GM13977 (cell line): ENCODE results near the gene ST7.

ENCODE experiments used
- DNase-seq: peaks from one replicate; pipeline ENCODE4 v3.0.0; 2012; ENCODE audit warnings: low spot score
- CTCF ChIP-seq: IDR thresholded peaks from 2 replicates; pipeline ENCODE4 v1.5.1; 2012; ENCODE audit warnings: mild to moderate bottlenecking, control low read depth; ENCODE audit not compliant: insufficient read depth; ENCODE audit errors: extremely low read depth, missing control alignments
- in situ Hi-C: fragments of 300-500 bp; cut with MboI; formaldehyde crosslinking; loops from one replicate; pipeline ENCODE4 v1.12.0; 2022; ENCODE audit warnings: low sequenced_read_pairs, low pct_unique_long_range_greater_than_20kb, mixed read lengths, inconsistent platforms; ENCODE audit not compliant: unreplicated experiment

ST7 gene

GRCh38 chr7:117273325-117273724, 320.0 kb downstream of the ST7 start:
- no peak for TF ChIP-seq CTCF
- DNase-seq, result no peak
- in situ Hi-C loops, result no loop called here

GRCh38 chr7:117273814-117274225, 320.5 kb downstream of the ST7 start:
- DNase-seq, result no peak
- in situ Hi-C loops, result no loop called here
- no peak for TF ChIP-seq CTCF

- no peak for TF ChIP-seq CTCF
- no peak for DNase-seq
- in situ Hi-C loops, result no loop called here
These were observed 321.6 kb downstream of the ST7 start for GRCh38 chr7:117274951-117275350.

GRCh38 chr7:117277576-117277975, 324.3 kb downstream of the ST7 start:
- in situ Hi-C loops, result no loop called here
- DNase-seq, result no peak

GRCh38 chr7:117278040-117278439, 324.7 kb downstream of the ST7 start:
- no peak for DNase-seq
- in situ Hi-C loops, result no loop called here
- TF ChIP-seq CTCF, result no peak

More at GRCh38 chr7:117277576-117277975, 324.3 kb downstream of the ST7 start:
- no peak for TF ChIP-seq CTCF

GRCh38 chr7:117279203-117279602, 325.9 kb downstream of the ST7 start:
- no peak for DNase-seq
- in situ Hi-C loops, result no loop called here
- no peak for TF ChIP-seq CTCF
